Endothelial cell of umbilical vein (primary cell): ENCODE results near the gene PAX5. TPM values are rescaled to one million over a fixed set of nuclear protein-coding genes. Genes with fewer than 3 reads are reported as not detected.

Experiments used
- BruUV-seq: library from RNA; stranded (reverse); fragments of 400-500 nt; replicated peaks from 2 replicates; lab custom pipeline; 2021; lab: Mats Ljungman, UMichigan
- CTCF ChIA-PET: fragments of 300-600, 350-600 bp; sonication (Branson Sonifier 250); formaldehyde crosslinking; loops from one replicate; lab custom pipeline; 2021; ENCODE audit warnings: antibody characterized with exemption, inconsistent platforms; lab: Charles Lee
- POLR2A ChIA-PET: fragments of 300-600, 350-600 bp; sonication (Branson Sonifier 250); formaldehyde crosslinking; loops from one replicate; lab custom pipeline; 2021; ENCODE audit warnings: antibody characterized with exemption, inconsistent platforms; lab: Charles Lee
- DNase-seq: peaks from one replicate; pipeline ENCODE4 v3.0.0-alpha.2; 2011; ENCODE audit warnings: low read depth, low spot score
- FAIRE-seq: peaks from 2 replicates; lab custom pipeline; 2011; peaks lifted over from hg19 to GRCh38; lab: Jason Lieb, UNC
- H2AFZ ChIP-seq: 2 replicates; pipeline ENCODE4 v1.6.0; 2012; ENCODE audit warnings: low read depth, low read length, control low read depth, inconsistent platforms
- H3K27ac ChIP-seq: 2 replicates; pipeline ENCODE4 v1.5.1; 2011; ENCODE audit warnings: low read depth, mild to moderate bottlenecking, control low read depth, low read length, moderate library complexity; ENCODE audit not compliant: insufficient read depth
- H3K27me3 ChIP-seq, 2 experiments: 2 replicates each; pipeline versions ENCODE4 v1.6.0 to v1.6.1; 2011; ENCODE audit warnings: low read length in 2 of 2, mixed read lengths in 1 of 2; ENCODE audit not compliant: control insufficient read depth in 2 of 2, insufficient read depth in 2 of 2
- H3K36me3 ChIP-seq, 2 experiments: 2 replicates in 1 of 2; 3 replicates in 1 of 2; pipeline ENCODE4 v1.5.1; 2011; ENCODE audit warnings: low read length in 2 of 2, mild to moderate bottlenecking in 1 of 2, moderate library complexity in 1 of 2; ENCODE audit not compliant: control insufficient read depth in 2 of 2, insufficient read depth in 2 of 2; ENCODE audit errors: extremely low read depth in 1 of 2
- H3K4me1 ChIP-seq: 3 replicates; pipeline ENCODE4 v1.5.1; 2011; ENCODE audit warnings: mild to moderate bottlenecking, low read length; ENCODE audit not compliant: control insufficient read depth, insufficient read depth; ENCODE audit errors: extremely low read depth
- H3K4me2 ChIP-seq: 2 replicates; pipeline ENCODE4 v1.6.1; 2011; ENCODE audit warnings: low read length, control low read depth, mixed read lengths; ENCODE audit not compliant: insufficient read depth
- H3K4me3 ChIP-seq, 3 experiments: fragments of 200-600 bp in 1 of 3; sonication (generic), shearing (Covaris generic) in 1 of 3; replicated peaks in 1 of 3; 2 replicates each; pipeline ENCODE4 v1.5.1; 2011 to 2016; ENCODE audit warnings: control low read depth in 3 of 3, low read length in 3 of 3, mild to moderate bottlenecking in 2 of 3, inconsistent platforms in 1 of 3, low read depth in 1 of 3, moderate library complexity in 1 of 3; ENCODE audit not compliant: insufficient read depth in 1 of 3
- H3K79me2 ChIP-seq: 2 replicates; pipeline ENCODE4 v1.6.0; 2012; ENCODE audit warnings: low read length, inconsistent platforms; ENCODE audit not compliant: control insufficient read depth, insufficient read depth
- H3K9ac ChIP-seq: replicated peaks from 2 replicates; pipeline ENCODE3; 2011; ENCODE audit warnings: low read length, control low read depth; ENCODE audit not compliant: insufficient read depth; ENCODE audit errors: extremely low read depth
- H3K9me1 ChIP-seq: replicated peaks from 3 replicates; pipeline ENCODE4 v1.6.0; 2011; ENCODE audit warnings: mild to moderate bottlenecking, low read length; ENCODE audit not compliant: control insufficient read depth, insufficient read depth; ENCODE audit errors: extremely low read depth
- H3K9me3 ChIP-seq: replicated peaks from 2 replicates; pipeline ENCODE4 v1.5.1; 2012; ENCODE audit warnings: low read length, inconsistent platforms; ENCODE audit not compliant: control insufficient read depth, insufficient read depth
- H4K20me1 ChIP-seq: replicated peaks from 2 replicates; pipeline ENCODE3; 2011; ENCODE audit warnings: mild to moderate bottlenecking, low read length; ENCODE audit not compliant: control insufficient read depth, insufficient read depth; ENCODE audit errors: extremely low read depth
- EZH2 ChIP-seq: IDR thresholded peaks from 2 replicates; pipeline ENCODE4 v1.6.1; 2012; ENCODE audit warnings: borderline replicate concordance, low read depth, mild to moderate bottlenecking, moderate library complexity, low read length, inconsistent platforms; ENCODE audit not compliant: severe bottlenecking
- FOS ChIP-seq: IDR thresholded peaks from 2 replicates; pipeline ENCODE4 v1.6.1; 2011; ENCODE audit warnings: mild to moderate bottlenecking, low read length, moderate library complexity, borderline replicate concordance; ENCODE audit not compliant: insufficient read depth
- GATA2 ChIP-seq: IDR thresholded peaks from 2 replicates; pipeline ENCODE4 v1.7.0; 2011; ENCODE audit warnings: low read depth, mild to moderate bottlenecking, moderate library complexity, mixed read lengths, low read length; ENCODE audit not compliant: insufficient read length, insufficient read depth
- JUN ChIP-seq: IDR thresholded peaks from 2 replicates; pipeline ENCODE4 v1.6.1; 2011; ENCODE audit warnings: borderline replicate concordance, low read depth; ENCODE audit not compliant: insufficient read length, insufficient read depth
- MYC ChIP-seq: IDR thresholded peaks from one replicate; pipeline ENCODE4 v1.6.1; 2011; ENCODE audit warnings: mild to moderate bottlenecking, low read depth, low read length
- POLR2A ChIP-seq: IDR thresholded peaks from 2 replicates; pipeline ENCODE4 v1.6.1; 2012; ENCODE audit warnings: low read depth, mild to moderate bottlenecking, control low read depth, low read length
- POLR2AphosphoS5 ChIP-seq: IDR thresholded peaks from 2 replicates; pipeline ENCODE4 v1.6.1; 2012; ENCODE audit warnings: low read depth, mild to moderate bottlenecking, control low read depth, low read length, moderate library complexity; ENCODE audit not compliant: insufficient read depth
- dilution Hi-C: fragments of 300-500 bp; cut with MboI; formaldehyde crosslinking; loops from one replicate; pipeline ENCODE4 v1.15.0; 2019; ENCODE audit warnings: low sequenced_read_pairs; ENCODE audit not compliant: extremely low pct_ligation_motif_present
- intact Hi-C: fragments of 100-400 bp; cut with micrococcal nuclease; formaldehyde crosslinking; loops from one replicate; pipeline ENCODE4 v1.10.0; 2022
- polyA plus RNA-seq, 4 experiments: library from polyadenylated mRNA; depleted of rRNA in 3 of 4; stranded (reverse) in 3 of 4; unstranded in 1 of 4; fragments of >200 nt; gene quantifications; 2 replicates each; pipeline versions ENCODE4 v1.2.1 to v1.2.3, GENCODE V29; 2011 to 2012; ENCODE audit warnings: missing spikeins in 1 of 4
- total RNA-seq: library from RNA; stranded (reverse); gene quantifications from 2 replicates; pipeline ENCODE4 v1.2.3, GENCODE V29; 2021
- TF ChIP-seq, protein P1 (sequence below), 2 donors: IDR thresholded peaks; 1 replicate in 1 of 2; 2 replicates in 1 of 2; pipeline ENCODE4 v1.5.1; 2011; ENCODE audit warnings: low read length in 2 of 2, mild to moderate bottlenecking in 2 of 2, moderate library complexity in 2 of 2, control low read depth in 1 of 2, inconsistent platforms in 1 of 2, low read depth in 1 of 2; ENCODE audit not compliant: insufficient read depth in 1 of 2; ENCODE audit errors: extremely low read depth in 1 of 2
- TF ChIP-seq, protein P2 (sequence below): IDR thresholded peaks from 2 replicates; pipeline ENCODE4 v1.6.1; 2011; ENCODE audit not compliant: insufficient read depth, insufficient read length

Gene PAX5
- total and polyA plus RNA-seq, 2 donors (not counting 3 experiments of a cell fraction or from before 2014, with no cell fraction given) = not detected

DNA sequence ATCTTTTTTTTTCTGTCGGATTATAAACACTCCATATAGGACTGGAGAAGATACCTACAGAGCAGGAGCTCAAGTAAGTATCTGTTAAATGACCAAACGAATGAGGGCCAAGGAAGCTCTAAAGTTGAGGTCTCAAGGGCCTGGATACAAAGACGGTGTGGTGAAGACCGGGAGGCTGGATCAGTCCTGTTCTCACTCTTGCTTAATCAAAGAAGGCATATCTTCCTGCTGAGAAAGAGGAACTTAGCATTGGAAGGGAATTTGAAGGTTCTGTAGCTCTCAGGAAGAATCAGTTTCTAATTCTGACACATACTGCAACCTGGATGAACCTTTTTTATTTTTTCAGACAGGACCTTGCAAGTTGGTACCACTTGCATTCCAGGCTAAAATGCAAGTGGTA, 28.3 kb upstream of the PAX5 start:
- Histone ChIP-seq H3K4me3 (no peak overlapping the region), H2AFZ (no peak overlapping the region), H4K20me1 (no peaks in the 10 kb centered on the region), H3K4me2 (no peak overlapping the region), H3K27ac (no peak overlapping the region), H3K79me2 (no peaks in the 10 kb centered on the region), H3K9me1 (no peaks in the 10 kb centered on the region), H3K9ac (no peak overlapping the region), H3K9me3 (no peaks in the 10 kb centered on the region), H3K36me3 (no peaks in the 10 kb centered on the region), H3K4me1 (no peaks in the 10 kb centered on the region), H3K27me3 (peaks cover 24% of the 10 kb centered on the region in 2 experiments)
- POLR2A ChIA-PET = interaction anchor here (0.7 kb wide), 1 partner anchor 102 kb away, joined by 3 read pairs; no protein-coding TSS in a partner anchor
- FAIRE-seq (no peak), DNase-seq (no peak)
- dilution Hi-C loops (no loop called here), intact Hi-C loops (no loop called here)
- CTCF ChIA-PET = no interaction called here
- TF ChIP-seq JUN (no peak), MYC (no peak)
- TF ChIP-seq, protein P1, sequence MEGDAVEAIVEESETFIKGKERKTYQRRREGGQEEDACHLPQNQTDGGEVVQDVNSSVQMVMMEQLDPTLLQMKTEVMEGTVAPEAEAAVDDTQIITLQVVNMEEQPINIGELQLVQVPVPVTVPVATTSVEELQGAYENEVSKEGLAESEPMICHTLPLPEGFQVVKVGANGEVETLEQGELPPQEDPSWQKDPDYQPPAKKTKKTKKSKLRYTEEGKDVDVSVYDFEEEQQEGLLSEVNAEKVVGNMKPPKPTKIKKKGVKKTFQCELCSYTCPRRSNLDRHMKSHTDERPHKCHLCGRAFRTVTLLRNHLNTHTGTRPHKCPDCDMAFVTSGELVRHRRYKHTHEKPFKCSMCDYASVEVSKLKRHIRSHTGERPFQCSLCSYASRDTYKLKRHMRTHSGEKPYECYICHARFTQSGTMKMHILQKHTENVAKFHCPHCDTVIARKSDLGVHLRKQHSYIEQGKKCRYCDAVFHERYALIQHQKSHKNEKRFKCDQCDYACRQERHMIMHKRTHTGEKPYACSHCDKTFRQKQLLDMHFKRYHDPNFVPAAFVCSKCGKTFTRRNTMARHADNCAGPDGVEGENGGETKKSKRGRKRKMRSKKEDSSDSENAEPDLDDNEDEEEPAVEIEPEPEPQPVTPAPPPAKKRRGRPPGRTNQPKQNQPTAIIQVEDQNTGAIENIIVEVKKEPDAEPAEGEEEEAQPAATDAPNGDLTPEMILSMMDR (IDR thresholded peaks at IDR 0.05; ENCODE audit: extremely low read depth in 1 of 2, insufficient read depth in 1 of 2, low read depth in 1 of 2, low read length in 2 of 2) = no peak
- BruUV-seq = no TSS peak

DNA sequence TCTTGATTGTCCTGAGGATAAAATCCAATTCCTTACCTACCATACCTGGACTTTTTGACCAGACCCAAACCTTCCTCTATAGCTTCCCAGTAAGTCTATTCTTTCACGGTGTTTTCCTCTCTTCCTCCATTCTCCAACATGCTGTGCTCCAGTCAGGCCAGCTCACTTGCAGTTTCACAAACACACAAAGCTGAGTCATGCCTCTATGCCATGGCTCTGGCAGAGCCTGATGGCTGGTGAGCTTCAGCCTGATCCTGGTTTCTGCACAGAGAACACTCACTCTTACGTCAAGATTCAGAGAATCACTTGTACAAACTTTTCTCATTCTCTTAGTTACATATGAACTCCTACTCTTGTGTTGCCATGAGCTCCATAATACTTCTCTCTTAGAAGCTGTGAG, 27.7 kb upstream of the PAX5 start:
- H3K4me1 ChIP-seq = no peaks in the 10 kb centered on the region
- no peaks in the 10 kb centered on the region for H3K9me1 ChIP-seq
- no peaks in the 10 kb centered on the region for H4K20me1 ChIP-seq
- POLR2A ChIA-PET = interaction anchor here (0.7 kb wide), 1 partner anchor 102 kb away, joined by 3 read pairs; no protein-coding TSS in a partner anchor
- CTCF ChIA-PET = no interaction called here
- no peaks in the 10 kb centered on the region for H3K9me3 ChIP-seq
- no peak overlapping the region for H3K9ac ChIP-seq
- no peaks in the 10 kb centered on the region for H3K79me2 ChIP-seq
- no peak for FAIRE-seq
- intact Hi-C loops (no loop called here), dilution Hi-C loops (no loop called here)
- H3K27ac ChIP-seq = no peak overlapping the region
- no peak for TF ChIP-seq POLR2AphosphoS5
- no peak for TF ChIP-seq POLR2A
- no peak for TF ChIP-seq MYC
- TF ChIP-seq GATA2 = no peak
- TF ChIP-seq, protein P2, sequence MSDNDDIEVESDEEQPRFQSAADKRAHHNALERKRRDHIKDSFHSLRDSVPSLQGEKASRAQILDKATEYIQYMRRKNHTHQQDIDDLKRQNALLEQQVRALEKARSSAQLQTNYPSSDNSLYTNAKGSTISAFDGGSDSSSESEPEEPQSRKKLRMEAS = no peak
- no peak for TF ChIP-seq JUN
- no peak for TF ChIP-seq EZH2
- TF ChIP-seq FOS = no peak
- TF ChIP-seq, protein P1 (IDR thresholded peaks at IDR 0.05; ENCODE audit: extremely low read depth in 1 of 2, insufficient read depth in 1 of 2, low read depth in 1 of 2, low read length in 2 of 2) = no peak
- no peak overlapping the region for H3K4me2 ChIP-seq
- no peak overlapping the region for H2AFZ ChIP-seq
- BruUV-seq = no TSS peak
- no peaks in the 10 kb centered on the region for H3K36me3 ChIP-seq
- DNase-seq = no peak
- H3K4me3 ChIP-seq = no peak overlapping the region
- H3K27me3 ChIP-seq = peaks cover 21 to 24% of the 10 kb centered on the region in 2 experiments
